NCI-H69 (cell line): ENCODE measurements around the gene COPA.

Experiments used
- DNase-seq: peaks from one replicate; lab custom pipeline; 2025; lab: John Stamatoyannopoulos, UW

COPA gene

GRCh38 chr1:160362168-160362957, 19.3 kb upstream of the COPA start:
- peak; percentile 99 for DNase-seq

- DNase-seq = no peak
Observed at GRCh38 chr1:160361814-160362167, 18.7 kb upstream of the COPA start.

GRCh38 chr1:160361199-160361598, 18.1 kb upstream of the COPA start:
- DNase-seq = no peak

- DNase-seq = no peak
Observed at GRCh38 chr1:160360227-160360695, 17.2 kb upstream of the COPA start.

- peak; percentile 21 for DNase-seq
Observed at GRCh38 chr1:160359559-160360226, 16.6 kb upstream of the COPA start.

GRCh38 chr1:160358073-160358472, 15.0 kb upstream of the COPA start:
- no peak for DNase-seq

GRCh38 chr1:160357286-160358002, 14.4 kb upstream of the COPA start:
- no peak for DNase-seq

GRCh38 chr1:160354388-160354985, 11.4 kb upstream of the COPA start:
- DNase-seq = peak; percentile 69

GRCh38 chr1:160353223-160353622, 10.2 kb upstream of the COPA start:
- DNase-seq = no peak

- no peak for DNase-seq
Observed at GRCh38 chr1:160352555-160352954, 9.5 kb upstream of the COPA start.

- DNase-seq = no peak
Observed at GRCh38 chr1:160351629-160352028, 8.6 kb upstream of the COPA start.

GRCh38 chr1:160346958-160347357, 3.9 kb upstream of the COPA start:
- no peak for DNase-seq

GRCh38 chr1:160346463-160346862, 3.4 kb upstream of the COPA start:
- no peak for DNase-seq

- no peak for DNase-seq
Observed at GRCh38 chr1:160344936-160345335, 1.9 kb upstream of the COPA start.

- DNase-seq = no peak
Observed at GRCh38 chr1:160344241-160344640, 1.2 kb upstream of the COPA start.

GRCh38 chr1:160342526-160342925, 524 bp downstream of the COPA start:
- DNase-seq = peak; percentile 47

GRCh38 chr1:160340866-160341265, 2.2 kb downstream of the COPA start:
- DNase-seq = no peak

- no peak for DNase-seq
Observed at GRCh38 chr1:160340146-160340545, 2.9 kb downstream of the COPA start.

GRCh38 chr1:160338580-160338979, 4.5 kb downstream of the COPA start:
- DNase-seq = no peak

GRCh38 chr1:160332516-160332915, 10.5 kb downstream of the COPA start:
- DNase-seq = no peak

GRCh38 chr1:160330119-160330518, 12.9 kb downstream of the COPA start:
- peak; percentile 16 for DNase-seq

- peak; percentile 90 for DNase-seq
Observed at GRCh38 chr1:160328184-160328583, 14.9 kb downstream of the COPA start.
